ENCODE data around the gene ANKMY2.

GRCh38 chr7:16554518-16555236, 90.9 kb downstream of the ANKMY2 start:
- no peak for TF ChIP-seq CTCF (IDR thresholded peaks at IDR 0.05)
- no peak for TF ChIP-seq POLR2A (IDR thresholded peaks at IDR 0.05)
